Measurements from ENCODE around the gene ARIH2.

DNA sequence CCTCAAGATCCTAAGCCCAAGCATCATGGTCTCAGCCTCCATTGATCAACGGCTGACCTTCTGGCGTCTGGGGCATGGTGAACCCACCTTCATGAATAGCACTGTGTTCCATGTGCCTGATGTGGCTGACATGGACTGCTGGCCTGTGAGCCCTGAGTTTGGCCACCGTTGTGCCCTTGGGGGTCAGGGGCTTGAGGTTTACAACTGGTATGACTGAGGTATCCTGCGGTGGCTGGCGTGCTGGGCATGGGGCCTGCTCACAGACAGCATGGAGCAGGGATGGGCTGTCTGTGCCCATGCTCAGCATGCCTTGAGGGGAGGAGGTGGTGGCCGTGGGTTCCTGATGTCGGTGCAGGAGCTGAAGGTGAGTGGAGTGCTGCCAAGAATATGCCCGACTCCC lies 96.4 kb downstream of the ARIH2 start:
- TF ChIP-seq POLR2A (IDR thresholded peaks at IDR 0.05) (no peak), EP300 (IDR thresholded peaks at IDR 0.05) (no peak), POLR2AphosphoS5 (IDR thresholded peaks at IDR 0.05) (no peak)
- TF ChIP-seq, protein P1, sequence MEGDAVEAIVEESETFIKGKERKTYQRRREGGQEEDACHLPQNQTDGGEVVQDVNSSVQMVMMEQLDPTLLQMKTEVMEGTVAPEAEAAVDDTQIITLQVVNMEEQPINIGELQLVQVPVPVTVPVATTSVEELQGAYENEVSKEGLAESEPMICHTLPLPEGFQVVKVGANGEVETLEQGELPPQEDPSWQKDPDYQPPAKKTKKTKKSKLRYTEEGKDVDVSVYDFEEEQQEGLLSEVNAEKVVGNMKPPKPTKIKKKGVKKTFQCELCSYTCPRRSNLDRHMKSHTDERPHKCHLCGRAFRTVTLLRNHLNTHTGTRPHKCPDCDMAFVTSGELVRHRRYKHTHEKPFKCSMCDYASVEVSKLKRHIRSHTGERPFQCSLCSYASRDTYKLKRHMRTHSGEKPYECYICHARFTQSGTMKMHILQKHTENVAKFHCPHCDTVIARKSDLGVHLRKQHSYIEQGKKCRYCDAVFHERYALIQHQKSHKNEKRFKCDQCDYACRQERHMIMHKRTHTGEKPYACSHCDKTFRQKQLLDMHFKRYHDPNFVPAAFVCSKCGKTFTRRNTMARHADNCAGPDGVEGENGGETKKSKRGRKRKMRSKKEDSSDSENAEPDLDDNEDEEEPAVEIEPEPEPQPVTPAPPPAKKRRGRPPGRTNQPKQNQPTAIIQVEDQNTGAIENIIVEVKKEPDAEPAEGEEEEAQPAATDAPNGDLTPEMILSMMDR (IDR thresholded peaks at IDR 0.05): no peak
